Measurements from ENCODE around the gene CACNA2D3.

GRCh38 chr3:54901906-54902685, 779.7 kb downstream of the CACNA2D3 start:
- TF ChIP-seq CTCF (IDR thresholded peaks at IDR 0.05) (no peak), ZFX (IDR thresholded peaks at IDR 0.05; ENCODE audit: borderline replicate concordance) (no peak)
